RKO (cell line): ENCODE measurements around the gene CSF1R.

Source experiments
- DNase-seq: peaks from one replicate; pipeline ENCODE4 v3.0.0-alpha.2; 2016; ENCODE audit warnings: low spot score

Gene CSF1R

DNA sequence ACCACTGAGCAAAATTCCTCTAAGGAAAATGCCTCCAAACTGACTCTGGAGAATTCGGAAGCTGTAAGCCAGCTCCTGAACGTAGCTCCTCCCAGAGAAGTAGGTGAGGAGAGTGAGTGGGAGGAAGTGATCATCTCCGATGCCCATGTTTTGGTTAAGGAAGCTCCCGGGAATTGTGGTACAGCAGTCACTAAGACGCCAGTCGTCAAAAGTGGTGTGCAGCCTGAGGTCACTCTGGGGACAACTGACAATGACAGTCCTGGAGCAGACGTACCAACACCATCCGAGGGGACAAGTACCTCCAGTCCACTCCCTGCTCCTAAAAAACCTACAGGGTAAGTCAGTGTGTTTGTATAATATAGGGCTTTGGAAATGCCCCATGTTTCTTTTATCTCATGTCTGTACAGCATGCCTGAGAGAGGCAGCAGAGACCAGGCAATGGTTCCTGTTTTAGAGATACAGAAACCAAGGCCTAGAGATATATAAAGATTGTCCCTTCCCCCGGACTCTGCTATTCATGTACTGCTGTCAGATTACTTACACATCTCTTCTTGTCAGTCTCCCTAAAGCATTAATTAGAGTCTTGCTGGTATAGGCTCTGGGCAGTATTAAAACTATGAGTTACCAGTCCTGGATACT, 61.9 kb downstream of the CSF1R start:
- DNase-seq: no peak

DNA sequence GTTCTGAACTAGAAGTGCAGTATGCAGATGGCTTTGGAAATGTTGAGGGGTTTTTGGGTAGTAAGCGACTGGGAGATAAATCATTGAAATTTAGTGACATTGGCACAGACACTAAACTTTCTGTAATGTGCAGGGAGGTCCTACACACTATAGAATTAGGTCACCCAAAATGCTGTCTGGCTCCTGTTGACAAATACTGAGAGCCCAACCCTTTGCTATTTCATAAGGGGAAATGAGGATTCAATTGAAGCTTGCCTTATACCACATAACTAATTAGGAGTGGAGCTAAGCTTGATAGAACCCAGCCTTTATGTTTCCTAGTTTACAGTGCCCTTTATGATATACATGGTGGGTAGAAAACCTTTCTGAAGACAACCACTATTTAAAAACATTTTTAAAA, 63.2 kb downstream of the CSF1R start:
- no peak for DNase-seq

DNA sequence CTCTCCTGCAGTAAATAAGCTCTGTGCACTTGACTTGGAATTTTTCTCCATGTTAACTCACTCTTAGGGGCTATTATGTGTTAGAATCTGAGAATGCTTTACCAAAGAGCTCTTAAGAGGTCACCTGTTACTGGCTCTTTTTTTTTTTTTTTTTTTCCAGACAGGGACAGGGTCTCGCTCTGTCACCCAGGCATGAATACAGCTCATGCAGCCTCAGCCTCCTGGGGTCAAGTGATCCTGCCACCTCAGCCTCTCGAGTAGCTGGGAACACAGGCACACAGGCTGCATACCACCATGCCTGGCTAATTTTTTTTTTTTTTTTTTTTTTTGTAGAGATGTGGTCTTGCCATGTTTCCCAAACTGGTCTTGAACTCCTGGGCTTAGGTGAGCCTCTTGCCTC, 63.7 kb downstream of the CSF1R start:
- DNase-seq: no peak

DNA sequence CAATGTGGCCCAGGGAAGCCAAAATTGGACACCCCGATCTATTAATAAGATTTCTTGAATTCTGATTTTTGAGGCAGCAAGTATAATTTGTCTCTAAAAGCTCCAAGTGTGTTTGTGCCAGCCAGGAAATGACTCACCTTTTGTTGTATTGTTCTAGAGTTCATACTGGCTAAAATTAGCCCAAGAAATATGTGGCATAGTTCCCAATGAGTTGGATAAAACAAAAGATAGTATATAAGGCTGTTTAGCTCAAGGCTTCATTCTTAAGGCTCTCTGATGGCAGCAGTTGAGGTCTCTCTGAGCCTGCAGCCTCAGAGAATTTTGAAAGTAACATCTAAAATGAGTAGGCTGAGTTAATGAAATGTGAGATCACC, 64.2 kb downstream of the CSF1R start:
- DNase-seq: peak; percentile 83

DNA sequence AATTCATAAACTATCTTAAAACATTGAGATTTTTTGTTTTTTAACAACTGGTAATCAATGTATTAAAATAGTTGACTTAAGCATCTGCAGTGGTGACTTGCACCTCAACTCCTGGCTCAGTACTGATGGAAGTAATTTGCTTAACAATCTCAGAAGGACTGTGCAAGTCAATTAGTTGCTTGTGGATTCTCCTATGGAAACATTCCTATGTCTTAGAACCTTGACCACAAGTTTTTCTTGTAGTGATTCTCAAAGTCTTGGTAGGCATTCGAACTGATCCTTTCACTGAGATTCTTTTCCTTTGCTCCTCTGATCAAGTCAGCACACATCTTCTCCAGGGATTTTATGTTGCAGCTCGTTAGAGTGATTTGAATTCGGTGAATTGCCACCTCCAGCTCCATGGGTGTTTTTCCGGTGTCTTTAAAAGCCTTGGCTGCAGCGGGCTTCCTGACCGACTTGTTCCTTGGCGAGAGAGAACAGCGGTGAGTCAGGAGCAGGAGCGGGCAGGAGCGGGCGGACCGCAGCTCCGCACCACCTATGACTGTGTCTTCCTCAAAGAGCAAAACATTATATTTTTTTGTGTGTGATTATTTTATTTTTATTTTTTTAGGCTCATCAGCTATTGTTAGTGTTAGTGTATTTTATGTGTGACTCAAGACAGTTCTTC, 64.7 kb downstream of the CSF1R start:
- DNase-seq: no peak

DNA sequence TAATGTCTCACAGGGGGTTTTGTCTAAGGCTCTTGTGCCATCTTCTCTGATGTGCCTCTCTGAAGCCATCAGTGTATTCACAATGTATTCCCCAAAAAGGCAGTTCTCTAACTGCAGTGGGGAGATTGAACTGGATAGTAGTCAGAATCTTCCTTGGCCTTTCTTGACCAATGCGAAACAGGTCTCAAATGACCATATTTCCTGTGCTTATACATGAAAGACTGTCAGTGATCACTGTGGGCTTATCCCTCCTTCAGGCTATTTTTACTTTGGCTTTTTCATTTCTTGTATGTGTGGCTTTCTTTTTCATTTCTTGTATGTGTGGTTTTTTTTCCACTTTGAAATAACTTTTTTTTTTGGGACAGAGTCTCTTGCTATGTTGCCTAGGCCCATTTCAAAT, 66.1 kb downstream of the CSF1R start:
- DNase-seq: no peak

DNA sequence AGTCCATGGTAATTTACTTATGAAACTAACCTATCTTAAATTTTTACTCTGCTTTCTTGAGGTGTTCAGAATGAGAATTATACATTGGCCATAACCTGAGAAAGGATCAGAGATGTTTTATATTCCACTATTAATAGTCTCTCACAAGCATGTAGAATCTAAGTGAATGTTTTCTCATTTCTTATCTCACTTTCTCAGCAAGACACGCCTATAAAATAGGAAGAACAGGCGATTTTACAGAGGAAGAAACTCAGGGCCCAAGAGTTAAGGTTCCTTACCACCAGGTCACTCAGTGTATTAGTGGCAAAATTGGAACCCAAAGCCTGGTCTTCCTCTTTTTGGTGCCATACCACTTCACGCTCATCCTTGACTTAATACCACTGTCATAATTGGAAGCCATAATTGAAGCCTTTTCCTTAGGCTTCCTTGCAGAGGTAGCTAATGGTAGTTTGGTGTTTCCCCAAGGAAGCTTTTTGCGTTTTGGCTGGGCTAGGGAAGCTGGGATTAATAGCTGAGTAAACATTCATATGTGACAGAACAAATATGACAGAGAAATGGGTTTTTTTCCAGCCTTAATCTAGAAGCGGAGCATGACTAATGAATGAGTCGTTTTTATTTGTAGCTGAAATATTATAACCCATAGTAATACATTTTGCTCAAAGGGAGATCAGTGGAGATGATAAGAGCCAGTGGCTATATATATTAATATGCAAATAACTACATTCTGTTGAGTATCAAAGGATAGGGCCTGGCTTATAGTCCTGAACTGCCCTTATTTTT, 68.9 kb downstream of the CSF1R start:
- DNase-seq: peak; percentile 55

DNA sequence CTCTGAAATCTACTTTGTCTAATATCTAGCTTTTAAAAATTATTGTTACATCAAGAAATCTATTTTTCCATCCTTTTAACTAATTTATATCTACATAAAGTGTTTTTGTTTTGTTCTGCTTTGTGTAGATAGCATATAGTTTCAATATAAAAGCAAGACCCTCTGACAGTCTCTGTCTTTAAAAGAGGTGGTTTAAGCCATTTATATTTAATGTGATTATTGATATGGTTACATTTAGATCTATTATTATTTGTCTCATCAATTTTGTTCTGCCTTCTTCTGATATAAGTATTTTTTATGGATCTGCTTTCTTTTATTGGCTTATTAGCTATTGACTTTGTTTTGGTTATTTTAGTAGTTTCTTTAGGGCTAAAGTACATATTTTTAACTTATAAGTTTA, 69.8 kb downstream of the CSF1R start:
- no peak for DNase-seq

DNA sequence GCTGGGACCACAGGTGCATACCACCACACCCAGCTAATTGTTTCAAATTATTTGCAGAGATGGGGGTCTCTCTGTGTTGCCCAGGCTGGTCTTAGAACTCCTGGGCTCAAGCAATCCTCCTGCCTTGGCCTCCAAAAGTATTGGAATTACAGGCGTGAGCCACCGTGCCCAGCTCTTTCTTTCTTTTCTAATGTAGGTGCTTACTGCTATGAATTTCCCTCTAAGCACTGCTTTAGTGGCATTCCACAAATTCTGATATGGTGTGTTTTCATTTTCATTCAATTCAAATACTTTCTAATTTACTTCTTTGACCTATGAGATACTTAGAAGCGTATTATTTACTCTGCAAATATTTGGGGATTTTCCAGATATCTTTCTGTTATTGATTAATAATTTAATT, 70.9 kb downstream of the CSF1R start:
- DNase-seq: no peak

DNA sequence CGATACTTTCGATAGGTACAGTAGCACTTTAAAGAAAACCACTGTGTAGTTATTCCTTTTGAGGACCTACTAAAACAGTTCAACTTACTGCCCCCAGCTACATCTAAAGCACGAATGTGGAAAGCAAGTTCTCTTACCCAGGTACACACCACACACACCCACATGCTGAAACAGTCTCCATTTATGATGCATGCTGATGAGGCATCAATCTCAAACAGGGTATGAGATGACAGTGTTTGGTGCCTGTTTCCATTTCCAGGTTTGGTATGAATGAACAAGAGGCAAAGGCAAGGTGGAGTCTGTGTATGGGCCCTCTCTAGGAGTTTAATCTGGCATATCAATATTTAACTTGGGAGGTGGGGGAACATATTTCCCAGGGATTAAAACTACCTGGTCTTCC, 71.9 kb downstream of the CSF1R start:
- no peak for DNase-seq

DNA sequence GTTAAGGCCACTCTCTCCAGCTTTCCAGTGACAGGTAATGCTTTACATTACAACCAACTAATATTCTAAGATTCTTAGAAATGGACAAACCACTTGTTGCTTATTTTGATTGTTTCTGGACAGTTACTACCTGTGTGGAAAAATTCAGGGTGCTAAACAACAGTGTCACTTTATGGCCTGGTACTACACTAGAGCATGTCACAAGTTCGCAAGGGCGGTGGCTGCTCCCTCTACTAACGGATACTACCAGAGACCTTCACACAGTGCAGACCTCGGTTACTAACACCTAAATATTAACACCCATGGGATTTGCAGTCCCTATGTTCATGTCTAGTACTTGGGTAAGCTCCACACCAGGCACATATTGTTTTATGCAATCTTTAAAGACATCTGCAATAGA, 72.4 kb downstream of the CSF1R start:
- DNase-seq: no peak

DNA sequence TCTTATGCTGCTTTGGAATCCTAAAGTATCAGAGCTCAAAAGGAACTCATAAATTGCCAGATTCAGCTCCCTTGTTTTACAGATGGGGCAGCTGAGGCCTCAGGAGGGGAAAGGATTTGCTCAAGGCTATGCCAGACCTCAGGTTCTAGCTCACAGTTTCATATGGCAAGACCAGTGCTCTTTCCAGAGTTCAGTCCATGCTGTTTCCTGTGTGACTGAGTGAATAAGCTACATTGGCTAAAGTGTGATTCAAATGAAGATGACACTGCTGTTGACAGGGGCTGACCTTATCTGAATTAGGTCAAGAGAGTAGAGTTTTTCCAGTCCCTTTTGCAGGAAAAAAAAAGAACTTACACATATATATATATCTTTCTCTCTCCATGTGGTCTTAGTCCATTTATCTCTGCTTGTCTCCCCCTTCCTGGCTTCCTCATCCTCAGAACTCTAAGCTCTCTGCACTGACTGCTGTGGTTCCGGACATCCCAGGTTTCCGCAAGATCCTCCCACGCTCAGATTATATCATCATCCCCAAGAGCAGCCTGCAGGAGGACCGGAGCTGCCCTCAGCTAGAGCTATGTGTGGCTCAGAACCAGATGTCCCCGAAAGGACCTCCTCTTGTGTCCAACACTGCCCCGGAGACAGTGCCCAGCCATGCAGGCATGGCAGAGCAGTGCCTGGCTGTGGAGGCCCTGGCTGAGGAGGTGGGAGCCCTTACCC, 76.5 kb downstream of the CSF1R start:
- no peak for DNase-seq

DNA sequence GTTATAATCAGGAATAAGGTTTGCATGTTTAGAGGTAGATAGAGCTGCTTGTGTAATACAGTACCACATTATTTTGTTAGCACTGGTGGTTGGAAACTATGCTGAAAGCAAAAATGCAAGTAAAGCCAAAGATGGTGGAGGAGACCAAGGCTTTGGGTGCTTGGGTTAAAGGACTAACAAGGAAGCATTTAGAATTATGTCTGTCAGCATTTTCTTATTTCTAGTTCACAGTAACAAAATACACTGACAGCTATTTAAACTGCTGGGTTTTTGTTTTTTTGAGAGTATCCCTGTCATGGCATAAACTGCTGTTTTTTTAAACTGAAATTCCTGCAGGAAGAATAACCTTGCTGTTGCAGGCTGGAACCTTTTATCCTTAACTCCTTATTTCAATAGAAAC, 79.3 kb downstream of the CSF1R start:
- DNase-seq: no peak

DNA sequence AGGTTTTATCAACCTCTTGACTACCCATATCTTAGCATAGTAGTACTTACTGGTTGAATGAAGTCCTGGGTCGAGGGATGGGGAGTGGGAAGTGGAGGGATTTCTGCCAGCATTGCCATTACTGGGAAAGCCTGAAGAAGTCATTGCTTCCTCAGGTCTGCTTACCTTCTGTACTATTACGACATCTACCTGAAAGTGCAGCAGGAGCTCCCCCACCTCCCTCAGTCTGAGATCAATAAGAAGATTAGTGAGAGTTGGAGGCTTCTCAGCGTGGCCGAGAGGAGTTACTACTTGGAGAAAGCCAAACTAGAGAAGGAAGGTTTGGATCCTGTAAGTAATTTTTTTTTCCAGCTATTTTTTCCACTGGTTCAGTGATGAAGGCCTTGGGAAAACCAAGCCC, 80.0 kb downstream of the CSF1R start:
- DNase-seq: no peak
